NCI-H1092 (cell line): ENCODE data around the gene EPN2.

ENCODE experiments used
- DNase-seq: peaks from one replicate; lab custom pipeline; 2025; lab: John Stamatoyannopoulos, UW

EPN2 gene

GRCh38 chr17:19239544-19239943 is 2.4 kb downstream of the EPN2 start:
- no peak for DNase-seq

GRCh38 chr17:19242323-19242722 is 5.2 kb downstream of the EPN2 start:
- DNase-seq, result no peak

DNA sequence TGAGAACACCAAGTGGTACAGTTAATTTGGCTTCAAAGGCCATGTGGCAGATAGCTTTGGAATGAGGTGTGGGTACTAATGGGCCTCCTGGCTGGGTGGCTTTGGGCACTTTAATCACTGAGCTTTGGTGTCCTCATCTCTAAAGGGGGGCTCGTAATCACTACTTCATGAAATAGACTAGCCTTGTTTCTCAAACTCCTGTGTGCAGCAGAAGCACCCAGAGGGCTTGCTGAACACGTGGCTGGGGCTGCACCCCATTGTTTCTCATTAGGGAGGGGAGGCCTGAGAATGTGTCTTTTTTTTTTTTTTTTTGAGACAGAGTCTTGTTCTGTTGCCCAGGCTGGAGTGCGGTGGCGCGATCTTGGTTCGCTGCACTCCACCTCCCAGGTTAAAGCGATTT is 5.8 kb downstream of the EPN2 start:
- no peak for DNase-seq

- DNase-seq, result no peak
Measured at GRCh38 chr17:19243838-19244237, 6.7 kb downstream of the EPN2 start.

GRCh38 chr17:19244357-19244756 is 7.2 kb downstream of the EPN2 start:
- DNase-seq, result no peak

DNA sequence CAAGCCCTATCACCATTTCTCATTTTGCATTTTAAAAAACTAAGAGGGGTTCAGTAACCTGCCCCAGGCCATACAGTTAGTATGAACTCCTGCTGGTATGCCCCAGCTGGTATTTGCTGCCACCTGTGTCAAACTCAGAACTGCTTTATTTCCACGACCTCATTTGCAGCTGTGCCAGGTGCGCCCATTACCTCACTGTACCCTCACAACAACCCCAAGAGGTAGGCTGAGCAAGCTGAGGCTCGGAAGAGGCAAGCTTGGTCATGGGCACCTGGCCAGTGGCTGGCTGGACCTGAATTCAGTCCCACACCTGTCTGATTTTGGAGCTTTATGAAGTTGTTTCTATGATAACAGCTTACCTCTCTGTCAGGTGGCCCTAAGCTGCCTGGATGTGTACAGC is 7.6 kb downstream of the EPN2 start:
- DNase-seq, result no peak

- DNase-seq, result no peak
Measured at GRCh38 chr17:19247473-19247872, 10.3 kb downstream of the EPN2 start.

DNA sequence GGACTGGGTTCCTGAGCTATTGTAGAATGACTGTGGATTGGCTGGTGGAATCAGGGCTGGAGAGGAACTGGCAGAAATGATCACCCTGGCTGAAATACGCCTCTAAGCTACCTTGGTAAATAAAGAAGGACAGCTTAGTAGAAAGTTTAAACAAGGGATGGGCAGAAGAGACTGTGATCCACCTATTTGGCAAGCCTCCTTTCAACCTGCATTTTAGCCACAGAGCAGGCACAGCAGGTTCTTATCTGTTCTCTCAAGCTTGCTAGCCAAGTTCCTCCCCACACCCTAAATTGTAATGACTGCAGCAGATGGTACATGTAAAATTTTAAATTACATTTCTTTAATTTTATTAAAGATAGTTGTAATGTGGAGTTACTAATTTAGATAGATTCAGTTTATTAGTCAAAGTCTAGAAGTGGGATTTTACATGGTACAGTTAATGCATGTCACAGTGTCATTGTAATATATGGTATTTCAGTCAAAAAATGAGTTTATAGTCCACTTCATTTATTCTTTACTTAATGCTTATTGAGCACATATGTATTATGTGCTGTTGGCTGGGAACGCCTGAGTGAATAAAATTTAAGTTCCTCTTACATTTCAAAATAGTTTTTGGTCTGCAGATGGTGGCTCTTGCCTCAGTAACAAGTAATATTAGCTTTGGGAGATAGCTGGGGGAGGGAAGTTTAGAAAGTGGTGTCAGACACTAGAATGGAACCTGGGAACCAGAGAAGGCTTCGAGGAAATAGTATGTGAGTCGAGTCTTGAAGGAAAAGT is 11.2 kb downstream of the EPN2 start:
- DNase-seq, result no peak

DNA sequence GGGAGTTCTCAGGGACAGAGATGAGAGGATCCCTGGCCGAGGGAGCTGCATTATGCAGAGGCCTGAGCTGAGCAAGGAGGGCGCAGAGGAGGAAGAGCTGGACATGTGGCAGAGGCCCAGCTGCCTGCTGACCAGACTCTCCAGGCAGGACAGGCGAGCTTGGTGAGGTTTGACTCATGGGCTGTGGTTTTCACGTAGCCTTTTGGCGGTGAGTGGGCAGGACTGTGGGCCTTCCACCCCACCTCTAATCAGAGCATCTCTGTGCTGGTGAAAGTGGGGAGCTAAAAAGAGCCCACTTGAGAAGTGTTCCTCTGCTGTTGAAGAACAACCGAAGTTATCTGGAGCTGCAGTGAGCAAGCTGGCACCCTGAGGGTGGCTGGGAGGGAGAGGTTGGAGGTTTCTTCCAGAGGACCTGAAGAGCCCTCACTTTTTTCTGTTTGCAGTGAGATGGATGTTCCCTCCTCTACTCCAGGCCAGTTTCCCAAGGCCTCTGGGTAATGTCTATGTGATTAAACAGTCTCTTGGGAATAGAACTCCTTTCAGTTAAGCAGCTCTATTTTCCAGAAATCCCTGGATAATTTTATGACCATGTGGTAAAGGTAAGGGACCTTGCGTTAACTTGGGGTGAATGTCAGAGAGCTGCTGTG is 11.9 kb downstream of the EPN2 start:
- no peak for DNase-seq

- no peak for DNase-seq
Measured at GRCh38 chr17:19249681-19250080, 12.5 kb downstream of the EPN2 start.

GRCh38 chr17:19250421-19251173 is 13.4 kb downstream of the EPN2 start:
- no peak for DNase-seq

GRCh38 chr17:19253112-19253511 is 15.9 kb downstream of the EPN2 start:
- DNase-seq, result no peak

- DNase-seq, result no peak
Measured at GRCh38 chr17:19254651-19255050, 17.5 kb downstream of the EPN2 start.

- no peak for DNase-seq
Measured at GRCh38 chr17:19255279-19255678, 18.1 kb downstream of the EPN2 start.

DNA sequence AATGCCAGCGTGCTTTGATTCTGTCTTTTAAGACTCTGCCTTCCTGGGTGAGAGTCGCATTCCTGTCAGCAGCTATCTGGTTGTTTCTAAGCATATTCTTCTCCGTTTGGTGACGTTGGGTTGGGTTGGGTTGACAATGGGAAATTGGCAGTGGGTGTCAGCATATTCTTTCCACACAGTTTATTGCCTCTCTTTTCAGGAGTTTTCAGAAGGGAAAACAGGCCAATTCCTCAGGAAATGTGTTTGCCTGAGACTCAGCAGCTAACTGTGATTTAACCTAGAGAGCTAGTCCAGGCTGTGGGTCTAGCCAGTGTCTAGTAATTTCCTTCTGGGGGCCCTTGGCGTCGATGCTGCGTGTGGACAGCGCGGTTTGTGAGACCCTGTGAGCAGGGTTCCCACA is 21.2 kb downstream of the EPN2 start:
- DNase-seq, result no peak

DNA sequence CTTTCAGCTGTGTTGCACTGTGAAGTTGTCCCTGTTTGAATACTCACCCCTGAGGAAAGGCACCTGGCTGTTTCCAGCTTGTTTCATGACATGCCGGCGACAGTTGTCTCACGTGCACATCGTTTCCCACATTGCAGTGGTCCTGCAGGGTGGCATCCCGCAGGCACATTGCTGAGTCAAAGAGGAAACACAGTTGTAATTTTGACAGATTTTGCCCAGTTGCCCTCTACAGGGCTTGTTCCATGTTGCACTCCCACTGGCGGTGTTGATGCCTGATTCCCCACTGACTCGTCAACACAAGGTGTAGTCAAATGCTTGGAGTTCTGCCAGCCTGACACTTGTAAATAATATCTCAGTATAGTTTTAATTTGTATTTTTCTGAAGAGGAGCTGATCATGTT is 23.8 kb downstream of the EPN2 start:
- no peak for DNase-seq

DNA sequence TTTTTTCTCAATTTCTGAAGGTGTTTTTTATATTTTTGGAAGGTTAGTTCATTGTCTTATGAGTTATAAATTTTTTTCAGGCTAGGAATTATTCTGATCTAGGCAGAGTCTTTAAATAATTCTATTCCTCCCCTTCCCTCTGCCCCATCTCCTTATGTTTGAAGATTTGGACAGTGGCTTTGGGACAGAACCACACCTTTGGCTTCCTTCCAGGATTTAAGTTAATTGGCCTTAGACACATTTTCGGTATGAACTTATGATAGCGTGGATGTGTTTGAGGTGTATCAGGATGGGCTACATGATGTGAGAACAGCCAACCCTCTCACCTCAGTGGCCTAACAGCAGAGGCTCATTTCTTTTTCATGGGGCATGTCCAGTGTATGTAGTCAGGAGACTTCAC is 24.3 kb downstream of the EPN2 start:
- DNase-seq, result no peak

DNA sequence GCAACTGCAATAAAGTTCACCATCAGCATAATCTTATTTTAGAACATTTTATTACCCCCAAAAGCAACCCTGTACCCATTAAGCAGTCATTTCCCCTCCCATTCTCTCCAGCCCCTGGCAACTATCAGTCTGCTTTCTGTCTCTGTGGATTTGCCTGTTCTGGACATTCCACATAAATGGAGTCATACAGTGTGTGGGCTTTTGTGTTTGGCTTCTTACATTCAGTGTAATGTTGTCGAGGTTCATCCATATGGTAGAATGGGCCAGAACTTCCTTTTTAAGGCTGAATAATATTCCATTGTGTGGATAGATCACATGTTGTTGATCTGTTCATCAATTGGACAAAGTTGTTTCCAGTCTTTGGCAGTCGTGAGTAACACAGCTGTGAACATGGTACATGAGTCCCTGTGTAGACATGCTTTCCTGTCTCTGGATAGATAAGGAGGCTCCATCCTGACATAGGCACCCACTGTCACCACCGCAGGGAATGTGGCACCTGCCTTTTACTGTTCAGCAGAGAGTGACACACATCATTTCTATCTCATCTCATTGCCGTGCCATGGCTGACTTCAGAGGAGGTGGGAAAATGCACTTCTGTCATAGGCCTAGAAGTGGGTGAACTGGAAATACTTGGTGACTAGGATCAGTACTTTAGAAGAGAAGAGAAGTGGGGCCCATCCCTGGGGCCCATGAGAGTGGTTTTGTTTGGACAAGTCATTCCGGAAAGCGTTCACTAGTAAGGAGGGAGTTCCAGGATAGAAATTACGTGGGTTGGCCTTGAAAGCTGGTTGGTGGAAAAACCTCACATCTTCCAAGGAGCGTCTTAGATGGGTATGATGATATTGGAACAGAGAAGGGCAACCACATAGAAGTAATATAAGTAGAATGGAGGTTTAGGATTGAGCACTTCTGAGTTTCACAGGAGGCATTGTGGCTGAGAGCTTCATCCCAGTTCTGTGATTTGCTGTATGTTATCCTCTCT is 25.8 kb downstream of the EPN2 start:
- no peak for DNase-seq

- no peak for DNase-seq
Measured at GRCh38 chr17:19263641-19264051, 26.5 kb downstream of the EPN2 start.

- no peak for DNase-seq
Measured at GRCh38 chr17:19264268-19264667, 27.1 kb downstream of the EPN2 start.

GRCh38 chr17:19264681-19265080 is 27.5 kb downstream of the EPN2 start:
- DNase-seq, result no peak

GRCh38 chr17:19265755-19266154 is 28.6 kb downstream of the EPN2 start:
- no peak for DNase-seq
